ENCODE data around the gene HDGF.

HDGF gene

DNA sequence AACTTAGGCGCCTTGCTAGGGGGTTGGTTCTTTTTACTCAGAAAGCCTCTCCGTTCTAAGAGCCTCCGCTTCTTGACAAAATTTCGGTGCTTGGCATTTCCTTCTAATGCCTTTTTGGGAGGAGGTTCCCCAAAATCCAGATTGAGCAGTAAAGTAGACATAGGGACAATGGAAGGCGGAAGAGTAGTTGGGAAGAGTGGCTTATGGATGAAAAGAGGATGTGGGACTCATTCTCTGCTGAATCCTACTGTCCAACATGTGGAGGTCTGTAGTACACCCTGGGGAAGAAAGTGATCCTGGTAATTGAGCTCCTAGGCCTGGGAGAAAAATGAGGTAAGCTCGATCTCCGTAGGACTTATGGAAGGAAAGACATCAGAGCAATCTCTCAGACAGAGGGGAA, 24.0 kb downstream of the HDGF start:
- no peak for DNase-seq

GRCh38 chr1:156726549-156727226, 24.8 kb downstream of the HDGF start:
- DNase-seq = peak in 11 of 51 donors; percentile 3 to 33 (median 13)

DNA sequence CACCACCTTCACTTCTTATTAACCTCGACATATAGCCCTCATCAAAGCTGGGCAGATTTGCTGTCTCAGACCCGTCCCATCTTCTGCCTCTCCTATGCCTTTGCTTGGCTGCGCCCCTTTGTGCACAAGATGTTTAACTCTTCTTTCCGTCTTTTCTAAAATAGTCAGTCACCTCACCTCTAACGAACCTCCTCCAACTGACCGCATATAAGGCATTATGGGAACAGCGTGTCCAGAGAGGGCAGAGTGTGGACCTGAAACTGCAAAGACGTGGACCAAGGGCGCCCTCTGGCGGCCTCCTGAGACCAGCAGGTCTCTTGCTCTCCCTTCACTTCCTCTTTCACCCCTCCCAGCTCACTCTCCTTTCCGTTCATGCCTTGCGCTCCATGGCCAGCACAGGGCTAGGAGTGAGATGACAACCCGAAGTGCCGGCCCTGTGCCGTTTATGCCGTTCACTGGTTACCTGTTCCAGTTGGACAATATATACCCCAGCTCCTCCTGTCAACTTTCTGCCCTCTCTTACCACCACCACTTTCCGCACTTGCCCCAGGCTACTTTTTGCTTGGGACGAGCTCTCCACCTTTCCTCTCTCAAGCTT, 25.7 kb downstream of the HDGF start:
- peak in 48 of 51 donors; percentile 21 to 91 (median 74) for DNase-seq

DNA sequence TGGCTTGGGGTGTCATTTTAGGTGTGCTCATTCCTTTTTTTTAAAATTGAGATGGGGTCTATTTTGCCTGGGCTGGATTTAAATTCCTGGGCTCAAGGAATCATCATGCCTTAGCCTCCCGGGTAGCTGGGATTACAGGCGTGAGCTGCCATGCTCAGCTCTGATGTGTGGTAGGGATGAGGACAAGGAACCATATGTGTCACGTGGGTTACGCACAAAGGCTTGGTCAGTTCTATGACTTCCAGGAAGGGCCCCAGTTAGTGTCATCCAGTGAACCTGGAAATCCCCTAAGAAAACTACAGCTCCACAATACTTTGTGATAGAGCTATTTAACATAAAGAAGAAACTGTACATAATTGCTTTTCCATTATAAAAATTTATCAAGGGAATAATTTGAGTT, 29.9 kb downstream of the HDGF start:
- no peak for DNase-seq

DNA sequence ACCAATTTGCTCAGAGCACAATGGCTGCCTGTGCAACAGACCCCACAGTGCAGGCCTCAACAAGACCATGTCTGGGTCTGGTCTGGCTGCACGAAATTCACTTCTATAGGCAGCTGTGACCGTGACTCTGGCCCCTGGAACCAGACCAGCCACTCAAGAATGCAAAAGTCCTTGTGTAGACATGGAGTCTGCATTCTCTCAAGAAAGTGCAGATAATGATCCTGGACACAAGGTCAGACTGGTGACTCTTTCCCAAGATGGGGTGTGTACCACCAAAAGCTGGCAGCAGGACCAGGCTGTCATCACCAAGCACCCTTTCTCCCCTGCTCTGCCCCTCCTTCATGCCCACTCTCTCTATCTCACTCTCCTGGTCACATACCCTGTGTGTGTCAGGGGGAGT, 30.3 kb downstream of the HDGF start:
- no peak for DNase-seq

DNA sequence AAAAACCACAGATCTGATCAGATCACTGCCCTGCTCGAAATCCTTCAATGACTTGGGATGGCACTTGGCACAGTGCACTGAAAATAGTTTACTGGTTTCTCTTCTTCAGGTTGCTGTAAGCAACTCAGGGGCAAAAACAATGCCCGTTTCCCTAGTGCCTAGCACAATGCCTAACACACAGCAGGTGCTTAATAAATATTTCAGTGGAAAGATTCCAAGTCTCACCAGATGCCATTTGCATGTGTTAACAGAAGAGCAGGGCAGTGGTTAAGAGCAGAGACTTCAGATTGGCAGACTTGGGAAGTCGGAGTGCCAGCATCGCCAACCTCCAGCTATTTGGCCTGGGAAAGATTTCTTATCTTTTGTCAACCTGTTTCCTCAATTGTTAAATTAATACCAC, 34.1 kb downstream of the HDGF start:
- no peak for DNase-seq

DNA sequence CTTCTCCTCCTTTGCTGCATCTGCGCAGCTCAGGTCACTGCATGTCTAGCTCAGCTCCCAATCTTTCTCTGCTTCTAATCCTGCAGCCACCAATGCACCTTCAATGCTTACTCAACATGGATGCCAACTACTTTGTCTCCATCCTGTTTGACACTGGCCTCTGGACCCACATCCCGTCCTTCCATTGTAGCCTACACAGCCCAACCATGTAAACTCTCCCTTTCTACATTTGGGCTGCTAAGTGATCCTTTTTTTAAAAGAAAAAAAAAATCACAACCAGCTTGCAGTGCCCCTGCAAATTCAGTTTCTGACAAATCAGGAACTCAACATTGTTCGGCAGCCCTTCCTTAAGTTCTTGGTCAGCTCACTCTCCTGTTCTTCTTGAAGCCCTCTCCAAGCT, 36.6 kb downstream of the HDGF start:
- DNase-seq = no peak

GRCh38 chr1:156712626-156713025, 38.8 kb downstream of the HDGF start:
- DNase-seq = no peak

GRCh38 chr1:156711011-156711817, 40.3 kb downstream of the HDGF start:
- DNase-seq = no peak

DNA sequence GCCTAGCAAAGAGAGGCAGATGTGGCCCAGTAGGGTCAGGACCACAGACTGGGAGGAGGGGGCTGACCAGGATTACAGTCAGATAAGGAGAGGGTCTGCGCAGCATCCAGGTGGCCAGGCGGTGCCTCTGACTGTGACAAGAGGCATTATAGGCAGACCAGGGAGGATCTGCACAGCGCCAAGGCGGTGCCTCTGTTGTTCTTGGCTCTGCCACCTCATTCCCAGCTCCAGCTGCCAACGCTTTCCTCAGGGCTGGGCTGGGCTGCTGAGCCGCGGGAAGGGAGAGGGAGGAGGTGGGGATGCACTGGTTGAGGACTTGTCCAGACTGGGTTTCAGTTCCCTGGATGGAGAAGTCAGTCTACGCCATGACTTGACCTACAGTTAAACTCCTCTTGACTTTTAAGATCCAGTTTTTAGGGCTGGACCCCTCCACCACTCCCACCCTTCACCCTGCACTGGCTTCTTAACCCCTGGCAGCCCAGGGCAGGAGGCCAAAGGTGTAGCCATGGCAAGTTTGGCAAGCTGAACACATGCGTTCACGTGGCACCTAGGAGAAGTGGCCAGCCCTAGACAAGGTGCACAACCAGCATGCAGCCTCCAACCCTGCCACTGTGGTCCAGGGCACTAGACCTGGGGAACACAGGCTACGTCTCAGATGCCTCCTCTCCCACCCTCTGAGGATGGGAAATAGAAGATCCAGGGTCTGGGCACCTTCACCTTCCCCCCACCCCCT, 41.6 kb downstream of the HDGF start:
- peak in 27 of 51 donors; percentile 4 to 58 (median 20) for DNase-seq

- DNase-seq = no peak
Measured at GRCh38 chr1:156709031-156709430, 42.4 kb downstream of the HDGF start.

DNA sequence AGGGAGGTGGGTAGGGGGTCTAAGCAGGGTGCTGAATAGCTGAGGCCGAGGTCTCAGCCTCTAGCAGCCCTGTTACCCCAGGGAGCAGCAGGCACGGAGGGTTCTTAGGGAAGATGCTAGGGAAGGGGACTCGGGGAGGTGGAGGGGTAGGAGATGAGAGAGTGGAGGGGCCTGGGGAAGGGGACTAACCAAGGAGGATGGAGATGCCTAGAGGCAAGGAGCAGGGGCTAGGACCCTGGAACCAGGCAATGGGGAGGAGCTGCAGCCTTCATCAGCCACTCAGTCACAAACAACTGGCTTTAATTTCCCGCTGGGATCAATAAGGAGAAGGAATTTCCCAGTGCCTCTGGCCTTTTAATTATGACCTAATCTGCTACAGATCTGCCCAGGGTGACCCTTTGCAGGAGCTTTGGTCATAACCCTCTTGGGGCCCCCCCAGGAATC, 43.2 kb downstream of the HDGF start:
- DNase-seq = no peak

- no peak for DNase-seq
Measured at GRCh38 chr1:156707417-156708217, 43.9 kb downstream of the HDGF start.

DNA sequence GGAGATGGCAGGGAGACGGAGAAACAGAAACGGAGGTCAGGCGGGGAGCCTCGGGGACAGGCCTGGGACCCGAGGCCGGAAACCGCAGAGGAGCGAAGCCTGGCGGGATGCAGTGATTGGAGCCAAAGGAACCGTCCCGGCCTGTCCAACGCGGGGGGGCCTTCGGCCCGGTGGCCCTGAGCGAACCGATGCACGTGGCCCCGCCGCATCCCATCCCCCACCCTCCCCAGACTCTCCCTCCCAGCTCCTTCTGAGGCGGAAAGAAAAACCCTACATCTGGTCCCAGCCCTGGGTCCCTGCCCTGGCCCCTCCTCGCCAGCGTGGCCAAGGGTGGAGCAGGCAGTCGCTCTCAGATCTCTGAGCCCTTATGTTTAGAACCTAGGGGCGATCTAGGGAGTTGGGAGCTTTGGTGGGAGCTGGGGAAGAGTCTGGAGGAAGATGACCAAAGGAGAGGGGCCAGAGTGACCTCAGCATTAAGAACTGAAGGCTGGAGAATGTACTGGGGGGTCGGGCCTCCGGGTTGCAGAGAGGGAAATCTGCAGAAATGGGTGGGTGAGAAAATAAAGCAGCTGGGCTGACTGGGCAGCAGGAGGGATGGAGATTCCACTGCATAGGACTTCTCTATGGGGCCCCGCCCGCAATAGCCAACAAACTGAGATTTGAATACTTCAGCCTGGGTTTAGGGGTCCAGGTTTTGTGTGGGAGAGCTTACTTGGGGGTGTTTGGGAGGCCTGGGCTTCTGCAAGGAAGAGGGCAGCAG, 44.6 kb downstream of the HDGF start:
- peak in 26 of 51 donors; percentile 4 to 52 (median 24) for DNase-seq

DNA sequence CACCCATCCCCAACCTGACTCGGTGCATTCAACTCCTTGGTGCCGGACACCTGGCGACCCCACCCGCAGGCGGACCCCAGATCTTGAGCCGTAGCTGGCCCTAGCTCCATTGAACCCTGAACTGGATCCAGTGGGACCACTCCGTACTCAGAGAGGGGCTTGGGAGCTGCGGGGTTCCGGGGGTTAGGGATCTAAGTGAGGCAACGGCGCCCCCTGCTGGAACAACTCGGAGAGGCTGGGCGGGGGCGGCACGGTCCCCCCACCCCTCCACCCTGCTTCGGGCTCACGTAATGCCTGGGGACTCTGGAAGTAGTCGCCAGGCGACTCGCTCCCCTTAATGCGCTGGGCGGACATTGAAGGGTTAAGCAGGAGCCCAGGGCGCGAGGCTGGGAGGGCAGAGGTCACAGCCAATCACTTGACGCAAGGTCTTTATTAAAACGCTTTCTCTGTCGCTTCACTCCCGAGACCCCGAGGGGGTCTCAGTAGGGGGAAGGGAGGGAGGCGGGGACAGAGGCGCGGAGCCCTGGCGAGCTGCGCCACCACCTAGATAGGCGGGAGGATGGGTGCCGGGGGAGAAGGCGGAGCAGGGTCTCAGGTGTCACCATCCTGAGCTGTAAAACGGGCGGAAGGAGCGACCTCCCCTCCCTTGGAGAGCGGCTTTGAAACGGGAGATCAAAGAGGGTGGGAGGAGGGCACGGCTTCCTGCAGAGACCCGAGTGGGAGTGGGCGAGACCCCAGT, 45.4 kb downstream of the HDGF start:
- DNase-seq = peak in 33 of 51 donors; percentile 6 to 66 (median 31)

DNA sequence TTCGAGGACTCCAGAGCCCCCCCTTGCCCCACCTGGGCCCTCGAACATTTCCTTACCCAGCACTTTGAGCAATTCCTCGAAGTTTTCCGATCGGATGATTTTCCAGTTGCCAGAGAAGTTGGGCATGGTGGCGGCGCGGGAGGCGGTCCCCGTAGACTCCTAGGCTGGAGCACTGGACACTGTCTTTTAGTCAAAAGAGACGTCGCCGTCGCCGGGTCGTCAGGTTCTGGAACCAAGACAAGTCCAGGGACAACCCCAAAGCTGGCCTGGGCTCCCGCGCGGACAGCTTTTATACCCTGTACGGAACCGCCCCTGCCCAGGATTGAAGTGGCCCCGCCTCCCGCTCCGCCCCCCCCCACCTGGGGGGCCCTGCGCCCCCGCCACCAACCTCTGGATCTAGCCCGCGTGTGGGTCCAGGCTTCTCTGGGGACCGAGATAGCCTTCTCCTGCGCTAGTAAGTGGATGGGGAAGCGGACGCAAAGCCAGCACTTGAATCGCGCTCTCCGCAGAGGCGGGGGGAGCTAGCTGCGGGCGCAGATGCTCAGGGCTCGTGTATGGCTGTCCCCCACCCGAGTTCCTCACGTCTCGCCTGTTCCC, 46.1 kb downstream of the HDGF start, which contains the start of gene CRABP2:
CRABP2 (minus strand) TSS at position 263 of the 597 bp plus-strand sequence; CDS start at position 126, 137 bp downstream.
- peak in 9 of 51 donors; percentile 3 to 58 (median 25) for DNase-seq

DNA sequence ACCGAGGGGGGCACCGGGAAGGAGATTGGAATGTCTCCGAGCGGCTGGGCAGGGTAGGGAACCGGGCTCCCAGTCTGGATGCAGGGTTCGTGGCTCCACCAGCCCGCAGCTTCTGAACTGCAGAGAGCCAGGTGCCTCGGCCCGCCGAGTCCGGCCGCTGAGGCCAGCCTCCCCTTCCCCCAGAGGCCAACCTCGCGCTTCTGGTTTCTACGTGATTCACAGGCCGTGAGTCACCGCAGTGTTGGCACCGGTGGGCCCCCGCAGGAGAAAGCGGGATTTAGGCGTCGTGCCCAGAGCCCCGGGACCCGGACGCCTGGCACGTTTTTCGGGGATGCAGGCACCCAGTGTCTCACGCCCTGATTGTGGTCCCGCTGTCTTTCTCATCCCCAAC, 46.5 kb downstream of the HDGF start:
- peak in 11 of 51 donors; percentile 5 to 59 (median 15) for DNase-seq

GRCh38 chr1:156704166-156704711, 47.2 kb downstream of the HDGF start:
- DNase-seq = no peak

Data from hypothalamus (tissue), 51 donors.